Prostate gland (tissue), 2 donors: ENCODE results near the gene ZNF155. TPM values are rescaled to one million over a fixed set of nuclear protein-coding genes. Genes with fewer than 3 reads are reported as not detected.

Source experiments
- DNase-seq: peaks from one replicate; pipeline ENCODE4 v3.0.0-alpha.2; 2019; ENCODE audit warnings: low spot score
- H3K27ac ChIP-seq, 2 donors: fragments of 200-600 bp; sonication (generic); 2 replicates each; pipeline ENCODE4 v1.5.1; 2017 to 2019
- H3K27me3 ChIP-seq: fragments of 200-600 bp; sonication (generic); replicated peaks from 2 replicates; pipeline ENCODE4 v1.5.1; 2019; ENCODE audit not compliant: insufficient read depth
- H3K36me3 ChIP-seq, 2 donors: fragments of 200-600 bp; sonication (generic); 1 replicate in 1 of 2; 2 replicates in 1 of 2; pipeline versions ENCODE4 v1.5.1 to v1.8.1; 2017 to 2019
- H3K4me1 ChIP-seq: fragments of 200-600 bp; sonication (generic); replicated peaks from 2 replicates; pipeline ENCODE4 v1.5.1; 2019
- H3K4me3 ChIP-seq, 2 donors: fragments of 200-600 bp; sonication (generic); 2 replicates each; pipeline ENCODE4 v1.5.1; 2017 to 2019
- H3K9me3 ChIP-seq: fragments of 200-600 bp; sonication (generic); 2 replicates; pipeline ENCODE4 v1.5.1; 2017
- POLR2A ChIP-seq: fragments of 450-650 bp; IDR thresholded peaks from one replicate; pipeline ENCODE4 v1.6.1; 2016; ENCODE audit warnings: antibody characterized with exemption, mild to moderate bottlenecking
- POLR2AphosphoS5 ChIP-seq: sonication (generic); formaldehyde crosslinking; IDR thresholded peaks from one replicate; pipeline ENCODE4 v1.6.1; 2017; ENCODE audit warnings: antibody characterized with exemption
- whole genome bisulfite sequencing: methylation state at CpG from one replicate; pipeline ENCODE4 v1.1.5; 2018; 5-methylcytosine and 5-hydroxymethylcytosine counted together
- intact Hi-C: fragments of 100-400 bp; cut with DNase I; formaldehyde crosslinking; loops from one replicate; pipeline ENCODE4 v1.14.2; 2022
- total RNA-seq, 2 donors: library from RNA; depleted of rRNA; stranded (reverse); fragments of >200 nt; gene quantifications; one replicate each; pipeline ENCODE4 v1.1.0, GENCODE V29; 2016
- TF ChIP-seq, protein P1 (sequence below), 4 experiments: fragments of 200-600 bp in 2 of 4; fragments of 450-650 bp in 2 of 4; sonication (generic) in 2 of 4; IDR thresholded peaks; 1 replicate in 3 of 4; 2 replicates in 1 of 4; pipeline ENCODE4 v1.5.1; 2016 to 2019; ENCODE audit warnings: antibody characterized with exemption in 4 of 4, mild to moderate bottlenecking in 2 of 4, moderate library complexity in 2 of 4

The ZNF155 gene
- total RNA-seq, 2 donors from 2014 or later = 8.0 to 9.9 TPM

DNA sequence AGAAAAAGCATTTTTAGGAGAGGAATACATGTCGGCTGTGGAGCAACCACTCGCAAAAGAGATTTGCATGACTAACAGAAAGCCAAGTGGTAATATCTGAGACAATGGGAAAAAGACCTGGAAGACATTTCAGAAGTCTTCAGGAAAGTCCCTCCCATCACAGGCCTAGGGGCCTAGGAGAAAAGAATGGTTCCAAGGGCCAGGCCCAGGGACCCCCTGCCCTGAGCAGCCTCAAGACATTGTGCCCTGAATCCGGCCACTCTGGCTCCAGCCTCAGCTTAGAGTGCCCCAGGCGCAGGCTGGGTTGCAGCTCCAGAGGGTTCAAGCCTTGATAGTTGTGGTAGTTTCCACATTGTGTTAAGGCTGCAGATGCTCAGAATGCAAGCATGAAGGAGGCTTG lies 23.6 kb upstream of the ZNF155 start:
- no peaks in the 10 kb centered on the region for H3K9me3 ChIP-seq
- TF ChIP-seq, protein P1, sequence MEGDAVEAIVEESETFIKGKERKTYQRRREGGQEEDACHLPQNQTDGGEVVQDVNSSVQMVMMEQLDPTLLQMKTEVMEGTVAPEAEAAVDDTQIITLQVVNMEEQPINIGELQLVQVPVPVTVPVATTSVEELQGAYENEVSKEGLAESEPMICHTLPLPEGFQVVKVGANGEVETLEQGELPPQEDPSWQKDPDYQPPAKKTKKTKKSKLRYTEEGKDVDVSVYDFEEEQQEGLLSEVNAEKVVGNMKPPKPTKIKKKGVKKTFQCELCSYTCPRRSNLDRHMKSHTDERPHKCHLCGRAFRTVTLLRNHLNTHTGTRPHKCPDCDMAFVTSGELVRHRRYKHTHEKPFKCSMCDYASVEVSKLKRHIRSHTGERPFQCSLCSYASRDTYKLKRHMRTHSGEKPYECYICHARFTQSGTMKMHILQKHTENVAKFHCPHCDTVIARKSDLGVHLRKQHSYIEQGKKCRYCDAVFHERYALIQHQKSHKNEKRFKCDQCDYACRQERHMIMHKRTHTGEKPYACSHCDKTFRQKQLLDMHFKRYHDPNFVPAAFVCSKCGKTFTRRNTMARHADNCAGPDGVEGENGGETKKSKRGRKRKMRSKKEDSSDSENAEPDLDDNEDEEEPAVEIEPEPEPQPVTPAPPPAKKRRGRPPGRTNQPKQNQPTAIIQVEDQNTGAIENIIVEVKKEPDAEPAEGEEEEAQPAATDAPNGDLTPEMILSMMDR (IDR thresholded peaks at IDR 0.05) = no peak
- TF ChIP-seq POLR2A (no peak), POLR2AphosphoS5 (no peak)
- no peaks in the 10 kb centered on the region for H3K36me3 ChIP-seq
- no peak for DNase-seq
- H3K4me3 ChIP-seq = no peak overlapping the region
- no peak overlapping the region for H3K27ac ChIP-seq
- no peaks in the 10 kb centered on the region for H3K4me1 ChIP-seq
- WGBS = 71% methylated on average over 4 of the region's 4 CpGs
- intact Hi-C loops = no loop called here
- no peaks in the 10 kb centered on the region for H3K27me3 ChIP-seq

DNA sequence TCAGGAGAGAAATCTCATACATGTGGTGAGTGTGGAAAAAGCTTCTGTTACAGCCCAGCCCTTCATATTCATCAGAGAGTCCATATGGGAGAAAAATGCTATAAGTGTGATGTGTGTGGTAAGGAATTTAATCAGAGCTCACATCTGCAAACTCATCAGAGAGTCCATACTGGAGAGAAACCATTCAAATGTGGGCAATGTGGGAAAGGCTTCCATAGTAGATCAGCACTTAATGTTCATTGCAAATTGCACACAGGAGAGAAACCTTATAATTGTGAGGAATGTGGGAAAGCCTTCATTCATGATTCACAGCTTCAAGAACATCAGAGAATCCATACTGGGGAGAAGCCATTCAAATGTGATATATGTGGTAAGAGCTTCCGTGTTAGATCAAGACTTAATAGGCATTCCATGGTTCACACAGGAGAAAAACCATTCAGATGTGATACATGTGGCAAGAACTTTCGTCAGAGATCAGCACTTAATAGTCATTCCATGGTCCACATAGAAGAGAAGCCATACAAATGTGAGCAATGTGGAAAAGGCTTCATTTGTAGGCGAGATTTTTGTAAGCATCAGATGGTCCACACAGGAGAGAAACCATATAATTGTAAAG lies 17.8 kb upstream of the ZNF155 start:
- DNase-seq = no peak
- intact Hi-C loops = no loop called here
- Histone ChIP-seq H3K27ac (no peak overlapping the region), H3K36me3 (peaks cover 11 to 15% of the 10 kb centered on the region in 2 donors), H3K27me3 (no peaks in the 10 kb centered on the region), H3K9me3 (no peaks in the 10 kb centered on the region), H3K4me1 (no peaks in the 10 kb centered on the region), H3K4me3 (no peak overlapping the region)
- TF ChIP-seq POLR2A = no peak
- TF ChIP-seq, protein P1 (IDR thresholded peaks at IDR 0.05) = no peak
- no peak for TF ChIP-seq POLR2AphosphoS5
- 98% methylated on average over 3 of the region's 3 CpGs for WGBS

- Histone ChIP-seq H3K4me1 (no peaks in the 10 kb centered on the region), H3K27me3 (no peaks in the 10 kb centered on the region), H3K9me3 (no peaks in the 10 kb centered on the region), H3K36me3 (no peaks in the 10 kb centered on the region), H3K27ac (no peak overlapping the region), H3K4me3 (no peak overlapping the region)
- TF ChIP-seq POLR2A (no peak), POLR2AphosphoS5 (no peak)
- TF ChIP-seq, protein P1 (IDR thresholded peaks at IDR 0.05) = no peak
- DNase-seq = no peak
- intact Hi-C loops = no loop called here
- 97% methylated on average over 1 of the region's 1 CpG for WGBS
Observed at GRCh38 chr19:43976732-43977131, 7.3 kb upstream of the ZNF155 start.

GRCh38 chr19:43983544-43983911 lies 460 bp upstream of the ZNF155 start:
- H3K27me3 ChIP-seq = no peaks in the 10 kb centered on the region
- peak overlapping the region; percentile 73 to 76 for H3K27ac ChIP-seq
- no peaks in the 10 kb centered on the region for H3K36me3 ChIP-seq
- 79% methylated on average over 2 of the region's 2 CpGs for whole genome bisulfite sequencing
- no peaks in the 10 kb centered on the region for H3K9me3 ChIP-seq
- peak overlapping the region; percentile 55 to 72 for H3K4me3 ChIP-seq
- no peak for DNase-seq
- H3K4me1 ChIP-seq = no peaks in the 10 kb centered on the region
- intact Hi-C loops = no loop called here
- TF ChIP-seq POLR2AphosphoS5 (no peak), POLR2A (no peak)
- TF ChIP-seq, protein P1 (IDR thresholded peaks at IDR 0.05) = no peak

- peak overlapping the region; percentile 55 to 72 for H3K4me3 ChIP-seq
- H3K27ac ChIP-seq = peak overlapping the region; percentile 73 to 76
- intact Hi-C loops = no loop called here
- no peaks in the 10 kb centered on the region for H3K36me3 ChIP-seq
- H3K9me3 ChIP-seq = no peaks in the 10 kb centered on the region
- peak; percentile 7 for DNase-seq
- TF ChIP-seq POLR2AphosphoS5 (no peak), POLR2A (no peak)
- WGBS = under 1% methylated on average over 14 of the region's 14 CpGs
- no peaks in the 10 kb centered on the region for H3K27me3 ChIP-seq
- H3K4me1 ChIP-seq = no peaks in the 10 kb centered on the region
Observed at GRCh38 chr19:43984687-43985000, 656 bp downstream of the ZNF155 start.
